Immature natural killer cell (primary cell): ENCODE data around the gene EEF1A2. TPM values are rescaled to one million over a fixed set of nuclear protein-coding genes. Genes with fewer than 3 reads are reported as not detected.
A peak's percentile ranks its signal among the peaks of the same experiment; 100 is the strongest.

ENCODE experiments used
- DNase-seq, 3 donors: peaks; one replicate each; pipeline ENCODE4 v3.0.0; 2022; ENCODE audit warnings: mixed read lengths in 1 of 3
- H3K27ac Mint-ChIP-seq, 6 donors: one replicate each; pipeline ENCODE4 v1.8.0; 2020; ENCODE audit warnings: mixed read lengths in 6 of 6, mild to moderate bottlenecking in 5 of 6, inconsistent platforms in 4 of 6, moderate library complexity in 3 of 6
- H3K27me3 Mint-ChIP-seq, 3 donors: one replicate each; pipeline ENCODE4 v1.8.0; 2020 to 2021; ENCODE audit warnings: low read depth in 3 of 3, mild to moderate bottlenecking in 3 of 3, mixed read lengths in 3 of 3, moderate library complexity in 3 of 3, inconsistent platforms in 1 of 3
- H3K36me3 Mint-ChIP-seq, 3 donors: one replicate each; pipeline ENCODE4 v1.8.0; 2020; ENCODE audit warnings: mixed read lengths in 3 of 3, inconsistent platforms in 2 of 3, mild to moderate bottlenecking in 2 of 3
- H3K4me1 Mint-ChIP-seq, 2 donors: one replicate each; pipeline ENCODE4 v1.8.0; 2020; ENCODE audit warnings: inconsistent platforms in 2 of 2, mild to moderate bottlenecking in 2 of 2, mixed read lengths in 2 of 2, moderate library complexity in 1 of 2
- H3K4me3 Mint-ChIP-seq, 5 donors: one replicate each; pipeline ENCODE4 v1.8.0; 2020; ENCODE audit warnings: mild to moderate bottlenecking in 5 of 5, mixed read lengths in 5 of 5, inconsistent platforms in 3 of 5, moderate library complexity in 3 of 5
- H3K9me3 Mint-ChIP-seq, 6 donors: one replicate each; pipeline ENCODE4 v1.8.0; 2020; ENCODE audit warnings: mild to moderate bottlenecking in 6 of 6, mixed read lengths in 6 of 6, inconsistent platforms in 4 of 6, moderate library complexity in 3 of 6
- polyA plus RNA-seq, 3 donors: library from polyadenylated mRNA; unstranded; fragments of 300-500 nt; fragmentation: Illumina TruSeq; gene quantifications; one replicate each; pipeline ENCODE4 v1.2.3, GENCODE V29; 2021

Gene EEF1A2
- polyA plus RNA-seq, 3 donors from 2014 or later, result not detected

- no peak for DNase-seq
- Mint-ChIP-seq H3K4me1 (peaks cover 0 to 4% of the 10 kb centered on the region in 2 donors), H3K36me3 (no peaks in the 10 kb centered on the region), H3K9me3 (peaks cover 0 to 1% (median 0%) of the 10 kb centered on the region in 6 donors), H3K27me3 (peaks cover 7 to 11% (median 8%) of the 10 kb centered on the region in 3 donors), H3K27ac (no peak overlapping the region), H3K4me3 (no peak overlapping the region)
These were observed 23.7 kb downstream of the EEF1A2 start for GRCh38 chr20:63475209-63475608.

GRCh38 chr20:63473555-63474449, 25.1 kb downstream of the EEF1A2 start:
- Mint-ChIP-seq H3K4me3 (peak overlapping the region in 2 of 5 donors; percentile 14 to 23), H3K36me3 (no peaks in the 10 kb centered on the region), H3K27me3 (peaks cover 6 to 11% (median 10%) of the 10 kb centered on the region in 3 donors), H3K4me1 (peaks cover 0 to 4% of the 10 kb centered on the region in 2 donors), H3K9me3 (no peaks in the 10 kb centered on the region), H3K27ac (no peak overlapping the region)
- no peak for DNase-seq

GRCh38 chr20:63472862-63473390, 26.0 kb downstream of the EEF1A2 start:
- H3K27me3 Mint-ChIP-seq, result peaks cover 6 to 11% (median 10%) of the 10 kb centered on the region in 3 donors
- no peak overlapping the region for H3K27ac Mint-ChIP-seq
- no peak for DNase-seq
- peaks cover 0 to 4% of the 10 kb centered on the region in 2 donors for H3K4me1 Mint-ChIP-seq
- no peaks in the 10 kb centered on the region for H3K36me3 Mint-ChIP-seq
- H3K4me3 Mint-ChIP-seq, result no peak overlapping the region
- H3K9me3 Mint-ChIP-seq, result no peaks in the 10 kb centered on the region

- no peaks in the 10 kb centered on the region for H3K9me3 Mint-ChIP-seq
- no peaks in the 10 kb centered on the region for H3K36me3 Mint-ChIP-seq
- H3K27me3 Mint-ChIP-seq, result peaks cover 6 to 11% (median 11%) of the 10 kb centered on the region in 3 donors
- no peak within 1 kb of the TSS for H3K27ac Mint-ChIP-seq
- H3K4me3 Mint-ChIP-seq, result peak within 1 kb of the TSS in 2 of 5 donors; percentile 35 to 36
- DNase-seq, result no peak
- peaks cover 0 to 4% of the 10 kb centered on the region in 2 donors for H3K4me1 Mint-ChIP-seq
These were observed 26.7 kb downstream of the EEF1A2 start, which contains the start of gene KCNQ2 for GRCh38 chr20:63471981-63472831. Gene KCNQ2 (minus strand): TSS chr20:63472655. CDS start chr20:63472463, 192 bp downstream.

- Mint-ChIP-seq H3K27me3 (peaks cover 6 to 11% (median 9%) of the 10 kb centered on the region in 3 donors), H3K27ac (no peak overlapping the region), H3K4me3 (no peak overlapping the region), H3K4me1 (peaks cover 0 to 4% of the 10 kb centered on the region in 2 donors), H3K9me3 (no peaks in the 10 kb centered on the region), H3K36me3 (no peaks in the 10 kb centered on the region)
- DNase-seq, result no peak
These were observed 27.2 kb downstream of the EEF1A2 start for GRCh38 chr20:63471717-63471980.

- Mint-ChIP-seq H3K4me3 (peak overlapping the region in 1 of 5 donors; percentile 13), H3K36me3 (no peaks in the 10 kb centered on the region), H3K27me3 (peaks cover 6 to 9% (median 9%) of the 10 kb centered on the region in 3 donors), H3K9me3 (no peaks in the 10 kb centered on the region), H3K27ac (no peak overlapping the region), H3K4me1 (peaks cover 0 to 4% of the 10 kb centered on the region in 2 donors)
- no peak for DNase-seq
These were observed 27.7 kb downstream of the EEF1A2 start for GRCh38 chr20:63471002-63471716.

- Mint-ChIP-seq H3K9me3 (no peaks in the 10 kb centered on the region), H3K27me3 (peaks cover 6 to 9% (median 9%) of the 10 kb centered on the region in 3 donors), H3K27ac (no peak overlapping the region), H3K36me3 (no peaks in the 10 kb centered on the region), H3K4me1 (peaks cover 0 to 4% of the 10 kb centered on the region in 2 donors), H3K4me3 (no peak overlapping the region)
- DNase-seq, result no peak
These were observed 28.5 kb downstream of the EEF1A2 start for GRCh38 chr20:63470410-63470809.

- no peak for DNase-seq
- H3K4me3 Mint-ChIP-seq, result no peak overlapping the region
- H3K36me3 Mint-ChIP-seq, result no peaks in the 10 kb centered on the region
- peaks cover 0 to 4% of the 10 kb centered on the region in 2 donors for H3K4me1 Mint-ChIP-seq
- H3K27me3 Mint-ChIP-seq, result peaks cover 6 to 11% (median 8%) of the 10 kb centered on the region in 3 donors
- no peak overlapping the region for H3K27ac Mint-ChIP-seq
- H3K9me3 Mint-ChIP-seq, result no peaks in the 10 kb centered on the region
These were observed 29.2 kb downstream of the EEF1A2 start for GRCh38 chr20:63469713-63470101.

GRCh38 chr20:63469019-63469712, 29.7 kb downstream of the EEF1A2 start:
- no peak overlapping the region for H3K4me3 Mint-ChIP-seq

GRCh38 chr20:63468421-63468820, 30.5 kb downstream of the EEF1A2 start:
- H3K36me3 Mint-ChIP-seq, result no peaks in the 10 kb centered on the region
- no peaks in the 10 kb centered on the region for H3K9me3 Mint-ChIP-seq
- H3K27ac Mint-ChIP-seq, result no peak overlapping the region
- no peaks in the 10 kb centered on the region for H3K4me1 Mint-ChIP-seq
- DNase-seq, result no peak
- no peak overlapping the region for H3K4me3 Mint-ChIP-seq
- peaks cover 2 to 15% (median 8%) of the 10 kb centered on the region in 3 donors for H3K27me3 Mint-ChIP-seq

More at GRCh38 chr20:63469019-63469712, 29.7 kb downstream of the EEF1A2 start:
- DNase-seq, result no peak
- no peaks in the 10 kb centered on the region for H3K36me3 Mint-ChIP-seq
- no peak overlapping the region for H3K27ac Mint-ChIP-seq
- peaks cover 0 to 4% of the 10 kb centered on the region in 2 donors for H3K4me1 Mint-ChIP-seq
- H3K9me3 Mint-ChIP-seq, result no peaks in the 10 kb centered on the region
- peaks cover 6 to 15% (median 8%) of the 10 kb centered on the region in 3 donors for H3K27me3 Mint-ChIP-seq

GRCh38 chr20:63467294-63468083, 31.4 kb downstream of the EEF1A2 start:
- Mint-ChIP-seq H3K27ac (no peak overlapping the region), H3K27me3 (peaks cover 2 to 17% (median 8%) of the 10 kb centered on the region in 3 donors), H3K4me3 (no peak overlapping the region), H3K36me3 (no peaks in the 10 kb centered on the region), H3K9me3 (no peaks in the 10 kb centered on the region), H3K4me1 (no peaks in the 10 kb centered on the region)
- no peak for DNase-seq

GRCh38 chr20:63466861-63467260, 32.0 kb downstream of the EEF1A2 start:
- no peak for DNase-seq
- Mint-ChIP-seq H3K4me1 (no peaks in the 10 kb centered on the region), H3K27me3 (peaks cover 2 to 18% (median 8%) of the 10 kb centered on the region in 3 donors), H3K9me3 (no peaks in the 10 kb centered on the region), H3K4me3 (no peak overlapping the region), H3K36me3 (no peaks in the 10 kb centered on the region), H3K27ac (no peak overlapping the region)
